GM15510 (cell line): ENCODE results near the gene ETS1.

ENCODE experiments used
- POLR2A ChIP-seq: IDR thresholded peaks from 3 replicates; pipeline ENCODE4 v1.6.1; 2011; ENCODE audit warnings: borderline replicate concordance; ENCODE audit not compliant: insufficient read length; ENCODE audit errors: extremely low read depth

ETS1 gene

DNA sequence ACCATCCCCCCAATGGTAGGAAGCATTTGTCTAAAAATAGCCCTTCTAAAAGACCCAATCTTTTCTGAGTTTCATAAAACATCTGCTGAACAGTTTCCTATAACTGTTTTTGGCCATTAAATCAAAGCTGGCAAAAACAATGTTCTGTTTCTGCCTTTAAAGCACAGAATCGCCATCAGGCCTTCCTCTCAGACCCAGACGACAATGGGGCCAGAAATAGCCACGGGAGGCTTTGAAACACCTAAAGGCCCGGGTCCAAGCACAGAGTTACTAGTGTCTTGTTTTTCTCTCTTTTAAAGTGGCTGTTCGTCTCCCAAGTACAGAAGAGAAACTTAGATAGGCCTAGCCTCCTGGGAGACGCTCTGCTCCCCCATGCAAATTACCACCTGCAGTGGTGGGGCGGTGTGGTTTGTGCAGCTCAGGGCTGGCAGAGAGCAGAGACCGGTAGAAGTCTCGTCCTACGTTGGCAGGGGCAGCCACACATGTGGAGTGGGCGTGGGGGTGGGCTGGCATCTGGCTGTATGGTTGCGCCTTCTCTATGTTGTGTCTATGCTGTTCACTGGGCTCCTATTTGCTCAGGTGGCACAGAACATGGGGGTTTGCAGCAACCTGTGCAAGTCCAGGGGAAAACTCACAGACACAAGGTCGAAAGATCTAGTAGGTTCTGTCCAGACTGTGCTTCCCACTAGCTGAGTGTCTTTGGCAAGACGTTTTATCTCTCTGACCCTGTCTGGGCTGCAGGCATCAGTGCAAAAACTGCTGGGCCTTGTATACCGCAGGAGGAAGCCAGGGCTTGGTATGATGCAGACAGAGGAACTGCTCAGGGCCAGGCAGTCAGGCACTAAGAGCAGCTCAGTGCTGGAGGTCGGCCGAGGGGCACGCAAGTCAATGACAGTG lies 23.6 kb upstream of the ETS1 start:
- TF ChIP-seq POLR2A: peak; percentile 29

DNA sequence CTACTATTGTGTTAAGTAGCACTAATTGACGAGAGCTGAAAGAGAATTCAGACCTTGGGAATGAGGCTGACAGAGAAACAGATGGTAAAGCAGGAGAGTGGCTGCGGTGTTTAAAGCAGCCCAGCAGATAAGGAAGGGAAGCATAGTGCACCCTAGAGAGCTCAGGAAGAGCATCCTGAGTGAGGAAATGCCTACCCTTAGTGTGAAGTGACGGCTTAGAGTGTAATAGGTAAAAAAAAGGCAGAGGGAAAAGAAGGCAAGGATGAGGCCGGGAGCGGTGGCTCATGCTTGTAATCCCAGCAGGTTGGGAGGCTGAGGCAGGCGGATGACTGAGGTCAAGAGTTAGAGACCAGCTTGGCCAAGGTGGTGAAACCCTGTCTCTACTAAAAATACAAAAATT lies 22.4 kb upstream of the ETS1 start:
- TF ChIP-seq POLR2A: no peak

DNA sequence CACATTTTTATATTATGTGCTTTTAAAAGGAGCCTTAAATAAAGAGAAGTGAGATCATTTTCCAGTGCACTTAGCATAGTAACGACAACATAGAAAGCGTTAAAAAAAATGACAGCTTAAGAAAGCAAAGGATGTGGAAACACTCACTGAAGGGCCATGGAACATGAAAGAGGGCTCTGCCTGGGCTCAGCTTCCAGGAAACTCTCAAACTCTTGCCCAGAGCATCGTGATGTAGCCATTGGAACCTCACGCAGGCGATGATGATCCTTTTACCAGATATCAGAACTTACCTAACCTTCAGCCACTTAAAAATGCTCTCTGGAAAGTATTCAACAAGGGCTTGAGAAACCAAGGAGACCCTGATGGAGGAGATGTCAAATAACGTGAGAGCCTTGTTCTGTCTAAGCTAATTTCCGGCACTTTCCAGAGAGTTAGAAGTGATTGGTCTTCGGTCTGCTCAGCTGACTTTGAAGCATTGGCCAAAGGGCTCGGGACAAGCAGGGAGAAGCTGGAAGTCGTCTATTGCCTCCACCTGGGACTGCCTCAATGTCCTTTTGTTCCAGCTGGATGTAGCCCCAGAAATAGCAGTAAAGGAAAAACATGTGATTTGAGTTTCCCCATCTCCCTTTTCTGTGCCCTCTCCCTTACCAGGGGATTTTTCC lies 21.5 kb upstream of the ETS1 start:
- TF ChIP-seq POLR2A: no peak

DNA sequence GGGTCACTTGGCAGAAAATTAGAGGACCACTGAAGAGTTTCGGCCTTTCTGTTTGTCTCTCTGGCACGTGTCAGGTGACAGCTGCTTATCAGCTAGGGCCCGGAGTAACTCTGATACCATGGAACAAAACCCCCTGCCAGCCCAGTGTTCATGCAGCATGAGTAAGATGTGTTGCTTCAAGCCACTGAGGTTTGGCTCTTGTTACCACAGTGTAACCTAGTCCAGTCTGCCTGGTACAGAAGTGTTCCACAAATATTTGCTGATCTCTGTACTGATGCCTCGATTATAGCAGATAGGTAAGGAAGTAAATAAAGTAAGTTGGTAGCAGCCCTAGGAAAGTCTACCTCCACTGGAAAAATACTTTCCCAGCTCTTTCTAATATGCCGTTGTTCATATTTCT lies 20.5 kb upstream of the ETS1 start:
- no peak for TF ChIP-seq POLR2A

DNA sequence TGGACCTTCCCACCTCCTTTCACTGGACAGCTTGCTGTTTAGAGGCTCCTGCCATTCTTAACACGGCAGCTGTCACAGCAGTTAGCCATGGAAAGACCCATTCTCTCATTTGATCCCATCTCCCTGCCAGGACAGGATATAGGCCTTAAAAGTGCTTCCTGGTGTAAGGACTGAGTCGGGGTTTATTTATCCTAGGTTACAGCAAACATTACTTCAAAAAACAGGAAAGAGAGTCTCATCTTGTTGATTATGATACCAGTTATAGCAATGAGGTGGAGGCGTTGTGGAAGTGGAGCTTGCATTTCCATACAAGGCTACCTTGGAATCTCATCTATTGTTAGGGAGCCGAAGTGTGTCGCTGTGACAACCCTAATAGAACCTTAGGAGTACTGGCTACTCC lies 17.4 kb upstream of the ETS1 start:
- no peak for TF ChIP-seq POLR2A

DNA sequence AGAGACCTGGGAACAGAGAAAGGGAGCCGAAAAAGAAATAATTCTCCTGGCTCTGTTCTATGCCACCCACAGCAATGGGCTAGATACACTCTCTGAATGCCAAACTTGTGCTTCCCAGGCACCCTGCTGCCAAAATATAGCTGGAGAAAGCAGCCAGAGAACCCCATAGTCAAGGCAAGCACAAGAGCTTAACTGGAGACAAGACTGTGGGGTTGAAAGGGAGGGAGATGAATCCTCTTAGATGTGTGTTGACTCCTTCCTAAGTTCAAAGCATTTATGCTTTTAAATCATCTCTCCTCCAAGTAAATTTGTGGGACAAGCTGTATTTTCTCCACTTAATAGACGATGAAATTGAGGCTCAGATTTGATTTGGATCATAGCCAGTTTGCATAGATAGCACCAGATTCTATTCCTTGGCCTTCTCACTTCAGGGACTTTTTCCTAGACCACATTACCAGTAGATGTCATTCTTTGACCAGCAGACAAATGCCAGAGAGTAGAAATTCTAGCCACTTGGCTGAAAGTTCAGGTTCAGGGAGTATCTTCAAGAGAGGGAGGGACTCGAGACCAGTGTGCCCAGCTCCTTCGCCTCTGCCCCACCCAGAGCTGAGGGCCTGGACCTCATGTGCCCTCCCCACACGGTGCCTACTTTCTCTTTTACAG lies 16.5 kb upstream of the ETS1 start:
- no peak for TF ChIP-seq POLR2A

DNA sequence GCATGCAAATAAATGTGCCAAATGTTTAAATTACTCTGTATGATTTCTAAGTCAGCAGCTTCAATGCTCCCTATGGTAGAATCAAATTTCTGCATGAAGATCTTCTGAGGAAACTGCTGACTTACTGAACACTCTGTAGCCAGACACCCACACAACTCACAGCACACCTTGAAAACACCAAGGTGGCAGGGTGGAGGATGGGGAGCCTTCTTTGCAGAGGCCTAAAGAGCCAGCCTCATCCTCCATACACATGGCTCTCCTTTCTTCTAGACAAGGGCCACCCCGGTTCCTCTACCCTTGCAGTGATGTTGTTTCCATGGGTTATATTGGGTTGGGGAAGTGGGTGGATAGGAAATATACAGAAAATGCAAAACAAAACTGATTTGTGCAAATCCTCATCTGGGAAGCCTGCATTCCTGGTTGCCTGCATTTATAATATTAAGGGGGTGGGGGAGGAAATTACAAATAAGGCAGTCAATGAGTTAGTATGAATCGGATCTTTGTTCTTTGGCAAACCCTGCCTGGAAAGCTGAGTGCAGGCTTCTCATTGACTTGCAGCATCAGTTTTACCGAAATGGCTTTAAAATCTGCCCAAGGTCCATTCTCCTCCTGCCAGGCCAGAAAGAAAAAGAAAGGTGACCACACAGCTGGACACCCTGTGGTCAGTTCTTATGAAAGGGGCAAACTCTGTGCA lies 15.8 kb upstream of the ETS1 start:
- no peak for TF ChIP-seq POLR2A

DNA sequence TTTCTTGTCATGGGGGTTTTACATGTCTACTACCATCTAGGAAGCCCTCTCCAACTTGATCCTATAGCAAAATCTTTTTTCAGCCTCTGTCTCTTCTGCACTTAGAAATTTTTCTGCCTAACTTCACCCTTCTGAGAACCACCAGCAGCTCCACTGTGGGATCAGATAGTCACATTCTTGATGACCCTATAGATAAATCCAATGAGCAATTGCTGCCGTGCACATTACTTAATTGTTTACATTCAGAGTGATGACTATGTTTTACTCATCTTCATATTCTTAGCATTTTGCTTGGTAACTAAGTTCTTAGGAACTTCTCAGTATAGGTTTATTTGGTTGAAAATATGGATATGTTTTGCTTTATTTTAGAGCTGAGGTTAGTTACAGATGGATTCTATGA lies 12.4 kb upstream of the ETS1 start:
- no peak for TF ChIP-seq POLR2A

DNA sequence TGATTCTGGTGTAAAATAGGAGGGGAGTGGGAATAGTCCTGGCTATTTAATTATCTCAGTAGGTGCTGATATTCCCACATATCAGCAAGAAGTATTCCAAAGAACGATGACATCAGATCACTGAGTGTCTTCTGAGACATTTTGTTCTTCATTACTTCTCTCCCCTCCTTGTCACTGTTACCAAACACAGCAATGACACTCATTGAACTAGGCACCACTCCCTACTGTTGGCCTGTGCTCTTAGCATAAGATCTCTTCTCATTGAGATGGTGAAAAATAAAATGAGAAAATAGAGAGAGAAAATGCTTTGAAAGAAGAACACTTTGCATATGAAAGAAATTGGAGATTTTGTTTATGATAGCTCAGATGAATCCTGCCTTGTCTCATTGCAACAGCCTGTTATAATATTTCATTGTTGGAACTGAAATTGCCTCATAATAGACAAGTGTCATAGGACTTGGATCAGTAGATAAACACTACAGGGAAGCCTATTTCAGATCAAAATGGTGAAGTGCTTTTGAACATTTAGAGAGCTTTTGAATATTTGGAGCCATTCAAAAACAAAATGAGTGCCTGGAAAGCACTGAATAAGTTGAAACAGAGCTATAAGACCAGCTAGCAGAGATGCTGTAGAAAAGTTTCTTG lies 11.3 kb upstream of the ETS1 start:
- no peak for TF ChIP-seq POLR2A

DNA sequence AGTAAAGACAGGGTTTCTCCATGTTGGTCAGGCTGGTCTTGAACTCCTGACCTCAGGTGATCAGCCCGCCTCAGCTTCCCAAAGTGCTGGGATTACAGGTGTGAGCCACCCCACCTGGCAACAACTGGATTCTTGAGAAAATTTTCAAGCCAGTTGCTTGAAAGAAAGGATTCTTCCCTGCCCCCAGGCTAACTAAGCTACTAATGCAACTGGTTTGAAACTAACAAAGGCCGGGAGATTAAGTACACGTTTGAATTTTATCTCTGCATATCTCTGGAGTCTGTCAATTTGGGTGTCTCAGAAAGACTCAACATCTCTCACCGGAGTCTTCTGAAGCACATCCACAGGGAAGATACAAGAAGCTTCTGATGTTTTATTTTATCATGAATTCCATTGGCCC lies 10.7 kb upstream of the ETS1 start:
- TF ChIP-seq POLR2A: no peak

DNA sequence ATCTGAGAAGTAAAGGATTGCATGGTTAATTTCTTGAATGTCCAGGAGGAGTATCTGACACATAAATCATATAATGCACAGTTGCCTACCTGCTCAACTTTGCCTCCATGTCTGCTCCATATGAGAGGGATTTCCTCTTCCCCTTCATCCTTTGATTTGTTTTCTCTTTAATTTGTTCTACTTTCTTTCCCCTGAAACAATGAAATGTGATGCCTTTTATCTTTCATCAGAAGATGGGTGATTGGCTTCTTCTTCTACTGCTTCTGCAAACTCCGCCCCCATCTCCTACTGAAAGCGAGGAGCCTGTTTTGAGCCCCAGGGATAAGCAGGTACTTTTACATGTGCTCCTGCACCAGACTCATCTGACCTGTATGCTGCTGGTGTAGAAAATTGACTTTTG lies 9.9 kb upstream of the ETS1 start:
- TF ChIP-seq POLR2A: no peak

DNA sequence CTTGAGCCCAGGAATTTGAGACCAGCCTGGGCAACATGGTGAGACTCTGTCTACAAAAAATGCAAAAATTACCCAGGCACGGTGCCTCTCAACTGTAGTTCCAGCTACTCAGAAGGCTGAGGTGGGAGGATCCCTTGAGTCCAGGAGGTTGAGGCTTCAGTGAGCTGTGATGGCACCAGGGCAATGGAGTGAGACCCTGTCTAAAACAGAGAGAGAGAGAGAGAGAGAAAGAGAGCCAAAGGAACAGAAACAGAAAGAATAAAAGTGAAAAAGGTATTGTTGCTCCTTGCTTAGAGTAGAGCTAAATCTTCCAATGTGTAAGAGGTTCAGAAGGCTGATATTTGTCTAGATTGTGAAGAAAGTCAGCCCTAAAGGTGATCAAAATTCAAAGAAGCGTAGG lies 8.9 kb upstream of the ETS1 start:
- no peak for TF ChIP-seq POLR2A

DNA sequence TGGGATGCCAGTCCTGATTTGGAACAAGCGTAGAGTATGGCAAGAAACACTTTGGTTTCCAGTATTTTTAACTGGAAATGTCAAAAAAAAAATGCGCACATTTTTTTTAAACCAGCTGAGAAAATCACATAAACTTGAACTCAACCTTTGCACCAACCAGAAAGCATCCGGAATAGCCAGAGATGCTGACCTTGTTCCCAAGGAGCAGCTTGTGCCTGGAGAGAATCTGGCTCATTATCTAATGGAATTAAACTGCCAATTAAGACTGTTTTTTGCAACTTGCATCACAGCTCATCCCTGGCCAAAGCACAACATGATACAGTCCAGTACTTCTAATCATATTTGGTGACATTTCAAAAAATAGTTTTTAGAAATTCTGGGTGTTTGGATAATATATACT lies 8.4 kb upstream of the ETS1 start:
- no peak for TF ChIP-seq POLR2A

DNA sequence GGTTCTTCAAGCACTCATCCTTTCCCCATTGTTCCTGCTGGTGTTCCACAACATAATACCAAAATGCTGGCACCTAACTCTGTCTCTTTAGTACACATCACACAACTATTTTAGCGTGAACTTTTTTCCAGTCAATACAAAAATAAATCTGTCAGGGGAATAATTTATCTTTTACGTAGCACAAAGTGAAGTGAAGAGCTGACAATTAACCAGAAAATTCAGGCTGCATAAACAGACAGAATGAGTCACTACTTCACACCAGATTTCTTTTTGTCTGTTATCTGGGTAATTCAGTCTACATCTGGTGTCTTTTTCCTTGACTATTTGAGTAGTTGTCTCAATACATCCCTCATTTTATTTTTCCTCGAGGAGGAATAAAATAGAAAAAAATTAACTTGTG lies 7.9 kb upstream of the ETS1 start:
- TF ChIP-seq POLR2A: no peak

DNA sequence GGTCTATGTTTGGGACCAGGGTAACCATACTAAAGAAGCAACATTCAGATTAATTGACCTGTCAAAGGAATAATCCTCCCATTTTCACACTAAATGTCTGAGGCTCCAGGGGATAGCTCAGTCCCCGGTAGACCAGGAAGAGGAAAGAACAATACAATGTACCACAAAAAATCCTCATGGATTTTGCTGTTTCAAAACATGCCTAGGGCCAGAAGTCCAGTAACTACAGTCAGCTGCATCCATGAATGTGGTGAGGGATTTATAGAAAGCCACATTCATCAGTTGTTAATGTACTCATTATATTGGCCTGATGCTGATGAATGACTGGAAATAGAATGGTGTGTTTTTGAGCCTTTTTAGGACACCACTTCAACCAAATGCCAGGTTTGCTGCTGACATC lies 6.9 kb upstream of the ETS1 start:
- TF ChIP-seq POLR2A: no peak

DNA sequence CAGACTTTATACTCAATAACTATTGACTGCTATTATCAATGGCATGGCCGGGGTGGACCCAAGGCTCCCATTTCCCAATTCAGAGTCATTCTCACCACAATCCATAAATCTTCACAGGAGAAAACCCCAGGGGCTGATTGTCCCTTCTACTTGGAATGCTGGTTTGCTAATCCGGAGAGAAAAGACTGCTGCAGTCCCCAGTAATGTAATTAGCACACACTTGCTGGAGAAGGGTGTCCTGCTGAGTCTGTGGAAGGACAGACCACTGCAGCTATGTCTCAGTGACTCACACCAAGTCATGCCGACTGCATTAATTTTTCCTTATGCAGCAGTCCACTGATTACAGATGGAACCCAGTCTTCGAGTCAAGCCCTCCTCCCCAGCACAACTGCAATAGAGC lies 5.9 kb upstream of the ETS1 start:
- TF ChIP-seq POLR2A: no peak

DNA sequence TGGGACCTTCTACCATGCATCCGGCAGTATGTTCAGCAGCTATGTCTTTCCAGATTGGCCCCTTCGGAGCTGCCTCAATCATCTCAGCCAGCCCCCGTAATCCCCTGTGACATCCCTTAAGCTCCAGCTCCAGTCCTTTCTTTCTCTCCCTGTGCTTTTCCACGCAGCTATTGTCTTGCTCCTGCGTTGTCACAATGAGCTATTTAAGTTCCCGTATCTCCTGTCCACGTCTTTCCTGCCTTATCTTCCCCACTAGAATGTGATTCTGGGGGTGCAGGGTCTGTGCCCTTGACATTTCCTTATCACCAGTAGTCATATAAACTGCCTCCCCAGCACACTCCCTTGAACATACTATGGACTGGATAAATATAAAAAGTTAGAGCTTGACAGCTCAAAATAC lies 5.1 kb upstream of the ETS1 start:
- no peak for TF ChIP-seq POLR2A
